ENCODE data around the gene PHF14. TPM values are rescaled to one million over a fixed set of nuclear protein-coding genes. Genes with fewer than 3 reads are reported as not detected.
"Not testable (repeated sequence)": the region's sequence is repeated elsewhere in the genome, so short reads cannot be mapped to it uniquely, and the experiment has no call there.

The PHF14 gene
- total and polyA plus RNA-seq, 4 donors: 6.9 to 24.4 (median 15.3) TPM

DNA sequence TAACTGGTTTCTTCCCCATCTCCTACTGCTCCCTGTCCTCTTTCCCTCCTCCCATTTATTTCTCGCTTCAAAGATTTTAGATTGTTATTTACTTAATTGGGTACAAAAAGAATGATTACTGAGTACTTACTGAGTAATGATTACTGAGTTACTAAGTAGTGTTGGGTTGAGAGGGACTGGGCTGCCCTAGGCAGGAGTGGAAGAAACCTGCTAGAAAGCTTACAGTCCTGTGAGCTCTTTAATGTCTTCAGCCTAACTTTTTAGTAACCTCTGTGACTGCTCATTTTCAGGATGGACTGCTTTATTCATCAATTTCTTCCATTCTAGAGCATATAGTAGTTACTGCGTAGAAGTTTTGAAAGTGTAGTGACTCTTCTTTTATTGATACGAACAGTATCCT, 7.6 kb downstream of the PHF14 start:
- H3K27me3 ChIP-seq (ENCODE audit: control insufficient read depth in 4 of 4, insufficient read depth in 4 of 4, low read length in 3 of 4): no peaks in the 10 kb centered on the region
- no peaks in the 10 kb centered on the region for H3K4me1 ChIP-seq (ENCODE audit: control insufficient read depth in 4 of 4, insufficient read depth in 4 of 4, low read length in 3 of 4)
- WGBS: 94% methylated on average over 3 of the region's 3 CpGs
- H3K4me3 ChIP-seq (ENCODE audit: low read depth in 1 of 3, low read length in 3 of 3): no peak overlapping the region
- TF ChIP-seq, protein P1, sequence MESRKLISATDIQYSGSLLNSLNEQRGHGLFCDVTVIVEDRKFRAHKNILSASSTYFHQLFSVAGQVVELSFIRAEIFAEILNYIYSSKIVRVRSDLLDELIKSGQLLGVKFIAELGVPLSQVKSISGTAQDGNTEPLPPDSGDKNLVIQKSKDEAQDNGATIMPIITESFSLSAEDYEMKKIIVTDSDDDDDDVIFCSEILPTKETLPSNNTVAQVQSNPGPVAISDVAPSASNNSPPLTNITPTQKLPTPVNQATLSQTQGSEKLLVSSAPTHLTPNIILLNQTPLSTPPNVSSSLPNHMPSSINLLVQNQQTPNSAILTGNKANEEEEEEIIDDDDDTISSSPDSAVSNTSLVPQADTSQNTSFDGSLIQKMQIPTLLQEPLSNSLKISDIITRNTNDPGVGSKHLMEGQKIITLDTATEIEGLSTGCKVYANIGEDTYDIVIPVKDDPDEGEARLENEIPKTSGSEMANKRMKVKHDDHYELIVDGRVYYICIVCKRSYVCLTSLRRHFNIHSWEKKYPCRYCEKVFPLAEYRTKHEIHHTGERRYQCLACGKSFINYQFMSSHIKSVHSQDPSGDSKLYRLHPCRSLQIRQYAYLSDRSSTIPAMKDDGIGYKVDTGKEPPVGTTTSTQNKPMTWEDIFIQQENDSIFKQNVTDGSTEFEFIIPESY (IDR thresholded peaks at IDR 0.05): no peak
- TF ChIP-seq HNF4G (IDR thresholded peaks at IDR 0.05) (no peak), FOXA2 (IDR thresholded peaks at IDR 0.05) (no peak), YY1 (IDR thresholded peaks at IDR 0.05) (no peak), FOXA1 (IDR thresholded peaks at IDR 0.05) (no peak), EGR1 (IDR thresholded peaks at IDR 0.05; ENCODE audit: low read depth in 2 of 2) (no peak), GABPA (IDR thresholded peaks at IDR 0.05 in 1 of 2, conservative IDR thresholded peaks at IDR 0.05 in 1 of 2) (no peak), RAD21 (IDR thresholded peaks at IDR 0.05) (no peak), TAF1 (conservative IDR thresholded peaks at IDR 0.05) (no peak), JUND (IDR thresholded peaks at IDR 0.05) (no peak), NR2F2 (IDR thresholded peaks at IDR 0.05) (no peak)
- TF ChIP-seq, protein P2, sequence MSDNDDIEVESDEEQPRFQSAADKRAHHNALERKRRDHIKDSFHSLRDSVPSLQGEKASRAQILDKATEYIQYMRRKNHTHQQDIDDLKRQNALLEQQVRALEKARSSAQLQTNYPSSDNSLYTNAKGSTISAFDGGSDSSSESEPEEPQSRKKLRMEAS (IDR thresholded peaks at IDR 0.05): no peak
- TF ChIP-seq, protein P3, sequence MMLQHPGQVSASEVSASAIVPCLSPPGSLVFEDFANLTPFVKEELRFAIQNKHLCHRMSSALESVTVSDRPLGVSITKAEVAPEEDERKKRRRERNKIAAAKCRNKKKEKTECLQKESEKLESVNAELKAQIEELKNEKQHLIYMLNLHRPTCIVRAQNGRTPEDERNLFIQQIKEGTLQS (IDR thresholded peaks at IDR 0.05): no peak
- TF ChIP-seq, protein P4, sequence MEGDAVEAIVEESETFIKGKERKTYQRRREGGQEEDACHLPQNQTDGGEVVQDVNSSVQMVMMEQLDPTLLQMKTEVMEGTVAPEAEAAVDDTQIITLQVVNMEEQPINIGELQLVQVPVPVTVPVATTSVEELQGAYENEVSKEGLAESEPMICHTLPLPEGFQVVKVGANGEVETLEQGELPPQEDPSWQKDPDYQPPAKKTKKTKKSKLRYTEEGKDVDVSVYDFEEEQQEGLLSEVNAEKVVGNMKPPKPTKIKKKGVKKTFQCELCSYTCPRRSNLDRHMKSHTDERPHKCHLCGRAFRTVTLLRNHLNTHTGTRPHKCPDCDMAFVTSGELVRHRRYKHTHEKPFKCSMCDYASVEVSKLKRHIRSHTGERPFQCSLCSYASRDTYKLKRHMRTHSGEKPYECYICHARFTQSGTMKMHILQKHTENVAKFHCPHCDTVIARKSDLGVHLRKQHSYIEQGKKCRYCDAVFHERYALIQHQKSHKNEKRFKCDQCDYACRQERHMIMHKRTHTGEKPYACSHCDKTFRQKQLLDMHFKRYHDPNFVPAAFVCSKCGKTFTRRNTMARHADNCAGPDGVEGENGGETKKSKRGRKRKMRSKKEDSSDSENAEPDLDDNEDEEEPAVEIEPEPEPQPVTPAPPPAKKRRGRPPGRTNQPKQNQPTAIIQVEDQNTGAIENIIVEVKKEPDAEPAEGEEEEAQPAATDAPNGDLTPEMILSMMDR (IDR thresholded peaks at IDR 0.05; ENCODE audit: low read depth, low read length, missing input control): no peak
- no peak for DNase-seq (ENCODE audit: low spot score)
- H3K27ac ChIP-seq (ENCODE audit: low read depth in 1 of 2, low read length in 2 of 2): no peak overlapping the region
- no peaks in the 10 kb centered on the region for H3K9me3 ChIP-seq (ENCODE audit: control insufficient read depth in 4 of 4, low read length in 3 of 4)
- H3K9ac ChIP-seq (ENCODE audit: low read depth in 1 of 2, low read length in 2 of 2): no peak overlapping the region
- peaks cover 1 to 12% (median 9%) of the 10 kb centered on the region in 4 donors for H3K36me3 ChIP-seq (ENCODE audit: control insufficient read depth in 4 of 4, insufficient read depth in 3 of 4, low read depth in 1 of 4, low read length in 3 of 4)

DNA sequence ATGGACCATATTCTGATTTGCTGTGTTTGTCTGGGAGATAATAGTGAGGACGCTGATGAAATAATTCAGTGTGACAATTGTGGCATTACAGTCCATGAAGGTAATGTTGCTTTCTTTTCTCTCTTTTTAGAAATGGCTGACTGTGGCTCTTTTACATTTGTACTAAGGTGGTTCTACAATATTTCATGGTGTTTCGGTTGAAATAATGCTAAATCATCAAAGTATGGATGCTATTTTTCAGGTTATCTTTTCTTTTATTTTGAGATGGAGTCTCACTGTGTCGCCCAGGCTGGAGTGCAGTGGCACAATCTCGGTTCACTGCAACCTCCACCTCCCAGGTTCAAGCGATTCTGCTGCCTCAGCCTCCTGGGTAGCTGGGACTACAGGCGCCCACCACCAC, 17.1 kb downstream of the PHF14 start:
- DNase-seq (ENCODE audit: low spot score); H3K4me3 ChIP-seq (ENCODE audit: low read depth in 1 of 3, low read length in 3 of 3); H3K4me1 ChIP-seq (ENCODE audit: control insufficient read depth in 4 of 4, insufficient read depth in 4 of 4, low read length in 3 of 4); H3K36me3 ChIP-seq (ENCODE audit: control insufficient read depth in 4 of 4, insufficient read depth in 3 of 4, low read depth in 1 of 4, low read length in 3 of 4); H3K27me3 ChIP-seq (ENCODE audit: control insufficient read depth in 4 of 4, insufficient read depth in 4 of 4, low read length in 3 of 4); H3K27ac ChIP-seq (ENCODE audit: low read depth in 1 of 2, low read length in 2 of 2); H3K9me3 ChIP-seq (ENCODE audit: control insufficient read depth in 4 of 4, low read length in 3 of 4); H3K9ac ChIP-seq (ENCODE audit: low read depth in 1 of 2, low read length in 2 of 2): not testable (repeated sequence)
- WGBS: 99% methylated on average over 6 of the region's 6 CpGs

DNA sequence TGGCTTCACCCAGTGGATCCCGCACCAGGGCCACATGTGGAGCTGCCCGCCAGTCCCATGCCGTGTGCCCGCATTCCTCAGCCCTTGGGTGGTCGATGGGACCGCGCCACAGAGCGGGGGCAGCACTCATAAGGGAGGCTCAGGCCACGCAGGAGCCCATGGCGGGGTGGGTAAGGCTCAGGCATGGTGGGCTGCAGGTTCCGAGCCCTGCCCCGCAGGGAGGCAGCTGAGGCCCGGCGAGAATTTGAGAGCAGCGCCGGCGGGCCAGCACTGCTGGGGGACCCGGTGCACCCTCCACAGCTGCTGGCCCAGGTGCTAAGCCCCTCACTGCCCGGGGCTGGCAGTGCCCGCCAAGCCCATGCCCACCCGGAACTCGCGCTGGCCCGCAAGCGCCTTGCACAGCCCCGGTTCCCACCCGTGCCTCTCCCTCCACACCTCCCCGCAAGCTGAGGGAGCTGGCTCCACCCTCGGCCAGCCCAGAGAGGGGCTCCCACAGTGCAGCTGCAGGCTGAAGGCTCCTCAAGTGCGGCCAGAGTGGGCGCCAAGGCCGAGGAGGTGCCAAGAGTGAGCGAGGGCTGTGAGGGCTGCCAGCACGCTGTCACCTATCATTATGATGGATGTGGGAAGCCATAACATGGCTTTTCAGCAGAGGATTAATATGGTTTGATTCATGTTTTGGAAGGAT, 22.0 kb downstream of the PHF14 start:
- H3K4me1 ChIP-seq (ENCODE audit: control insufficient read depth in 4 of 4, insufficient read depth in 4 of 4, low read length in 3 of 4); H3K27me3 ChIP-seq (ENCODE audit: control insufficient read depth in 4 of 4, insufficient read depth in 4 of 4, low read length in 3 of 4); DNase-seq (ENCODE audit: low spot score); H3K9me3 ChIP-seq (ENCODE audit: control insufficient read depth in 4 of 4, low read length in 3 of 4); H3K36me3 ChIP-seq (ENCODE audit: control insufficient read depth in 4 of 4, insufficient read depth in 3 of 4, low read depth in 1 of 4, low read length in 3 of 4); H3K9ac ChIP-seq (ENCODE audit: low read depth in 1 of 2, low read length in 2 of 2); H3K4me3 ChIP-seq (ENCODE audit: low read depth in 1 of 3, low read length in 3 of 3); H3K27ac ChIP-seq (ENCODE audit: low read depth in 1 of 2, low read length in 2 of 2): not testable (repeated sequence)
- WGBS: 98% methylated on average over 34 of the region's 34 CpGs
